ENCODE measurements around the gene BBS2.

Gene BBS2

GRCh38 chr16:56475201-56475600 is 44.6 kb downstream of the BBS2 start:
- no peak for DNase-seq (ENCODE audit: low spot score)

GRCh38 chr16:56470666-56471065 is 49.2 kb downstream of the BBS2 start:
- no peak for DNase-seq (ENCODE audit: low spot score)

GRCh38 chr16:56470232-56470631 is 49.6 kb downstream of the BBS2 start:
- DNase-seq (ENCODE audit: low spot score) = no peak

- no peak for DNase-seq (ENCODE audit: low spot score)
Observed at GRCh38 chr16:56469748-56470147, 50.1 kb downstream of the BBS2 start.

GRCh38 chr16:56468800-56469199 is 51.0 kb downstream of the BBS2 start:
- no peak for DNase-seq (ENCODE audit: low spot score)

- DNase-seq (ENCODE audit: low spot score) = no peak
Observed at GRCh38 chr16:56466344-56466743, 53.5 kb downstream of the BBS2 start.

GRCh38 chr16:56463153-56463552 is 56.7 kb downstream of the BBS2 start:
- no peak for DNase-seq (ENCODE audit: low spot score)

GRCh38 chr16:56462064-56462796 is 57.6 kb downstream of the BBS2 start:
- DNase-seq (ENCODE audit: low spot score) = no peak

- DNase-seq (ENCODE audit: low spot score) = no peak
Observed at GRCh38 chr16:56460101-56460500, 59.7 kb downstream of the BBS2 start.

GRCh38 chr16:56457927-56458470 is 61.8 kb downstream of the BBS2 start:
- DNase-seq (ENCODE audit: low spot score) = no peak

GRCh38 chr16:56451753-56452689 is 67.8 kb downstream of the BBS2 start:
- peak; percentile 70 for DNase-seq (ENCODE audit: low spot score)

GRCh38 chr16:56450986-56451752 is 68.7 kb downstream of the BBS2 start, which contains the start of the genes NUDT21 and OGFOD1:
NUDT21 (minus strand) TSS chr16:56451332; CDS start chr16:56451202, 130 bp downstream.
OGFOD1 (plus strand) TSS chr16:56451554; CDS start chr16:56451613, 59 bp downstream.
- peak; percentile 100 for DNase-seq (ENCODE audit: low spot score)

- peak; percentile 28 for DNase-seq (ENCODE audit: low spot score)
Observed at GRCh38 chr16:56450275-56450985, 69.4 kb downstream of the BBS2 start.

- DNase-seq (ENCODE audit: low spot score) = no peak
Observed at GRCh38 chr16:56448005-56448404, 71.8 kb downstream of the BBS2 start.

- no peak for DNase-seq (ENCODE audit: low spot score)
Observed at GRCh38 chr16:56447286-56447685, 72.5 kb downstream of the BBS2 start.

GRCh38 chr16:56438038-56438437 is 81.8 kb downstream of the BBS2 start:
- DNase-seq (ENCODE audit: low spot score) = no peak

- DNase-seq (ENCODE audit: low spot score) = no peak
Observed at GRCh38 chr16:56436258-56436657, 83.6 kb downstream of the BBS2 start.
